ENCODE data around the gene CFAP46.

CFAP46 gene

GRCh38 chr10:132835848-132836233, 106.5 kb downstream of the CFAP46 start:
- no peak overlapping the region for H2BK5ac ChIP-seq (ENCODE audit: low read length)
- H2BK12ac ChIP-seq (ENCODE audit: low read length), result no peak overlapping the region
- no peak overlapping the region for H2BK15ac ChIP-seq (ENCODE audit: low read length)
- peak overlapping the region; percentile 56 for H3K9ac ChIP-seq (ENCODE audit: low read depth, low read length, poor library complexity)
- peaks cover 2% of the 10 kb centered on the region for H3K79me1 ChIP-seq (ENCODE audit: low read depth, low read length)
- no peak overlapping the region for H3K4me2 ChIP-seq (ENCODE audit: insufficient read depth, low read length, poor library complexity, severe bottlenecking)
- H3K23ac ChIP-seq (ENCODE audit: low read depth, low read length, poor library complexity), result peak overlapping the region; percentile 68
- peaks cover 0 to 4% of the 10 kb centered on the region in 2 donors for H3K9me3 ChIP-seq (replicated peaks in 1 of 2; ENCODE audit: control insufficient read depth in 2 of 2, insufficient read depth in 1 of 2, low read depth in 1 of 2, low read length in 2 of 2)
- no peak for DNase-seq (ENCODE audit: low spot score)
- H3K4me1 ChIP-seq (ENCODE audit: control insufficient read depth in 2 of 2, insufficient read depth in 1 of 2, low read depth in 1 of 2, low read length in 2 of 2), result peaks cover 0 to 6% of the 10 kb centered on the region in 2 donors
- H3K4me3 ChIP-seq (ENCODE audit: low read length in 2 of 2), result peak overlapping the region in 1 of 2 donors; percentile 31
- no peak overlapping the region for H4K8ac ChIP-seq (ENCODE audit: low read depth, low read length)
- no peak overlapping the region for H2BK120ac ChIP-seq (ENCODE audit: low read depth, low read length)
- H2AK5ac ChIP-seq (ENCODE audit: low read depth, low read length), result peak overlapping the region; percentile 33
- no peak overlapping the region for H3K27ac ChIP-seq (replicated peaks; ENCODE audit: low read length)
- peak overlapping the region; percentile 67 for H3K4ac ChIP-seq (ENCODE audit: low read length)
- WGBS, 2 donors (ENCODE audit: extremely low coverage in 2 of 2, insufficient read length in 2 of 2, insufficient replicate concordance in 1 of 2), result no CpG with 5 or more reads among the region's 18 CpGs
- no peak overlapping the region for H2AFZ ChIP-seq (ENCODE audit: low read length)
- H3K27me3 ChIP-seq (ENCODE audit: control insufficient read depth in 3 of 3, insufficient read depth in 3 of 3, low read depth in 1 of 3, low read length in 3 of 3), result peaks cover 0 to 18% (median 0%) of the 10 kb centered on the region in 3 experiments
- no peaks in the 10 kb centered on the region for H3K36me3 ChIP-seq (replicated peaks in 1 of 2; ENCODE audit: control insufficient read depth in 2 of 2, insufficient read depth in 2 of 2, low read length in 2 of 2)
- no peak overlapping the region for H3K14ac ChIP-seq (ENCODE audit: low read length)
- H4K91ac ChIP-seq (ENCODE audit: low read depth, low read length, poor library complexity), result no peak overlapping the region
- peak overlapping the region; percentile 73 for H3K18ac ChIP-seq (ENCODE audit: low read length)

GRCh38 chr10:132834891-132835847, 107.2 kb downstream of the CFAP46 start:
- WGBS, 2 donors (ENCODE audit: extremely low coverage in 2 of 2, insufficient read length in 2 of 2, insufficient replicate concordance in 1 of 2), result no CpG with 5 or more reads among the region's 25 CpGs
- no peak overlapping the region for H3K4ac ChIP-seq (ENCODE audit: low read length)
- no peak for DNase-seq (ENCODE audit: low spot score)
- H3K14ac ChIP-seq (ENCODE audit: low read length), result peak overlapping the region; percentile 84
- no peak overlapping the region for H2BK120ac ChIP-seq (ENCODE audit: low read depth, low read length)
- H4K91ac ChIP-seq (ENCODE audit: low read depth, low read length, poor library complexity), result no peak overlapping the region
- no peak overlapping the region for H2BK5ac ChIP-seq (ENCODE audit: low read length)
- H3K79me1 ChIP-seq (ENCODE audit: low read depth, low read length), result peaks cover 2% of the 10 kb centered on the region
- no peak overlapping the region for H2BK12ac ChIP-seq (ENCODE audit: low read length)
- no peak overlapping the region for H2AK5ac ChIP-seq (ENCODE audit: low read depth, low read length)
- H3K36me3 ChIP-seq (replicated peaks in 1 of 2; ENCODE audit: control insufficient read depth in 2 of 2, insufficient read depth in 2 of 2, low read length in 2 of 2), result no peaks in the 10 kb centered on the region
- H4K8ac ChIP-seq (ENCODE audit: low read depth, low read length), result peak overlapping the region; percentile 48
- H2AFZ ChIP-seq (ENCODE audit: low read length), result no peak overlapping the region
- peaks cover 0 to 4% of the 10 kb centered on the region in 2 donors for H3K9me3 ChIP-seq (replicated peaks in 1 of 2; ENCODE audit: control insufficient read depth in 2 of 2, insufficient read depth in 1 of 2, low read depth in 1 of 2, low read length in 2 of 2)
- H3K9ac ChIP-seq (ENCODE audit: low read depth, low read length, poor library complexity), result no peak overlapping the region
- peaks cover 0 to 24% (median 0%) of the 10 kb centered on the region in 3 experiments for H3K27me3 ChIP-seq (ENCODE audit: control insufficient read depth in 3 of 3, insufficient read depth in 3 of 3, low read depth in 1 of 3, low read length in 3 of 3)
- H3K18ac ChIP-seq (ENCODE audit: low read length), result peak overlapping the region; percentile 13
- no peak overlapping the region for H2BK15ac ChIP-seq (ENCODE audit: low read length)
- H3K27ac ChIP-seq (replicated peaks; ENCODE audit: low read length), result no peak overlapping the region
- no peak overlapping the region for H3K4me2 ChIP-seq (ENCODE audit: insufficient read depth, low read length, poor library complexity, severe bottlenecking)
- peaks cover 0 to 6% of the 10 kb centered on the region in 2 donors for H3K4me1 ChIP-seq (ENCODE audit: control insufficient read depth in 2 of 2, insufficient read depth in 1 of 2, low read depth in 1 of 2, low read length in 2 of 2)
- H3K4me3 ChIP-seq (ENCODE audit: low read length in 2 of 2), result no peak overlapping the region
- H3K23ac ChIP-seq (ENCODE audit: low read depth, low read length, poor library complexity), result no peak overlapping the region

- Histone ChIP-seq H4K8ac (ENCODE audit: low read depth, low read length) (no peak overlapping the region), H2BK12ac (ENCODE audit: low read length) (no peak overlapping the region), H3K9me3 (replicated peaks in 1 of 2; ENCODE audit: control insufficient read depth in 2 of 2, insufficient read depth in 1 of 2, low read depth in 1 of 2, low read length in 2 of 2) (peaks cover 0 to 4% of the 10 kb centered on the region in 2 donors), H2AK5ac (ENCODE audit: low read depth, low read length) (peak overlapping the region; percentile 35), H3K27ac (replicated peaks; ENCODE audit: low read length) (no peak overlapping the region), H3K79me1 (ENCODE audit: low read depth, low read length) (peaks cover 2% of the 10 kb centered on the region), H3K27me3 (ENCODE audit: control insufficient read depth in 3 of 3, insufficient read depth in 3 of 3, low read depth in 1 of 3, low read length in 3 of 3) (peaks cover 0 to 20% (median 0%) of the 10 kb centered on the region in 3 experiments), H3K23ac (ENCODE audit: low read depth, low read length, poor library complexity) (peak overlapping the region; percentile 55), H3K18ac (ENCODE audit: low read length) (no peak overlapping the region), H2BK15ac (ENCODE audit: low read length) (peak overlapping the region; percentile 24), H3K4ac (ENCODE audit: low read length) (no peak overlapping the region), H2BK120ac (ENCODE audit: low read depth, low read length) (no peak overlapping the region), H3K4me2 (ENCODE audit: insufficient read depth, low read length, poor library complexity, severe bottlenecking) (no peak overlapping the region), H2BK5ac (ENCODE audit: low read length) (no peak overlapping the region), H3K4me3 (ENCODE audit: low read length in 2 of 2) (no peak overlapping the region), H3K4me1 (ENCODE audit: control insufficient read depth in 2 of 2, insufficient read depth in 1 of 2, low read depth in 1 of 2, low read length in 2 of 2) (peaks cover 0 to 6% of the 10 kb centered on the region in 2 donors), H2AFZ (ENCODE audit: low read length) (no peak overlapping the region), H3K14ac (ENCODE audit: low read length) (no peak overlapping the region), H3K9ac (ENCODE audit: low read depth, low read length, poor library complexity) (no peak overlapping the region), H3K36me3 (replicated peaks in 1 of 2; ENCODE audit: control insufficient read depth in 2 of 2, insufficient read depth in 2 of 2, low read length in 2 of 2) (no peaks in the 10 kb centered on the region), H4K91ac (ENCODE audit: low read depth, low read length, poor library complexity) (no peak overlapping the region)
- no CpG with 5 or more reads among the region's 18 CpGs for WGBS, 2 donors (ENCODE audit: extremely low coverage in 2 of 2, insufficient read length in 2 of 2, insufficient replicate concordance in 1 of 2)
- DNase-seq (ENCODE audit: low spot score), result no peak
Measured at GRCh38 chr10:132834311-132834761, 108.0 kb downstream of the CFAP46 start.

All from neuronal stem cell (in vitro differentiated cells).